VCaP (cell line): ENCODE measurements around the gene SMARCD3.
A peak's percentile ranks its signal among the peaks of the same experiment; 100 is the strongest.

Source experiments
- H3K27ac ChIP-seq: fragments of 450-650 bp; 2 replicates; pipeline ENCODE4 v1.5.1; 2017
- CTCF ChIP-seq: fragments of 450-650 bp; conservative IDR thresholded peaks from 2 replicates; pipeline ENCODE4 v1.5.1; 2017; ENCODE audit warnings: mild to moderate bottlenecking, moderate library complexity

Gene SMARCD3

GRCh38 chr7:151276666-151277590, 28.4 kb upstream of the SMARCD3 start:
- H3K27ac ChIP-seq, result peak overlapping the region; percentile 63; the same call in 1 of the 2 replicates
- no peak for TF ChIP-seq CTCF

GRCh38 chr7:151275813-151276577, 27.5 kb upstream of the SMARCD3 start:
- no peak for TF ChIP-seq CTCF
- peak overlapping the region; percentile 63; the same call in 1 of the 2 replicates for H3K27ac ChIP-seq

GRCh38 chr7:151274936-151275812, 26.7 kb upstream of the SMARCD3 start:
- TF ChIP-seq CTCF, result no peak
- H3K27ac ChIP-seq, result no peak overlapping the region

GRCh38 chr7:151274396-151274795, 25.9 kb upstream of the SMARCD3 start:
- TF ChIP-seq CTCF, result no peak
- H3K27ac ChIP-seq, result no peak overlapping the region

GRCh38 chr7:151273651-151274390, 25.3 kb upstream of the SMARCD3 start:
- no peak for TF ChIP-seq CTCF
- no peak overlapping the region for H3K27ac ChIP-seq

GRCh38 chr7:151272877-151273276, 24.4 kb upstream of the SMARCD3 start:
- TF ChIP-seq CTCF, result no peak
- no peak overlapping the region for H3K27ac ChIP-seq
